Liver (tissue), 9 donors: ENCODE results near the gene CASP8AP2. TPM values are rescaled to one million over a fixed set of nuclear protein-coding genes. Genes with fewer than 3 reads are reported as not detected.

ENCODE experiments used
- DNase-seq: peaks from one replicate; pipeline ENCODE4 v3.0.0-alpha.2; 2017; ENCODE audit warnings: low spot score
- H3K27ac ChIP-seq, 2 donors: one replicate each; pipeline ENCODE4 v1.7.0; 2013; ENCODE audit warnings: inconsistent platforms in 2 of 2, low read length in 2 of 2, control low read depth in 1 of 2, low read depth in 1 of 2, mild to moderate bottlenecking in 1 of 2
- H3K27me3 ChIP-seq, 4 donors: one replicate each; pipeline versions ENCODE4 v1.6.1 to v1.7.0; 2013; ENCODE audit warnings: low read length in 3 of 4, inconsistent platforms in 1 of 4, mild to moderate bottlenecking in 1 of 4, moderate library complexity in 1 of 4; ENCODE audit not compliant: control insufficient read depth in 4 of 4, insufficient read depth in 4 of 4
- H3K36me3 ChIP-seq, 4 donors: one replicate each; pipeline versions ENCODE4 v1.6.1 to v1.7.0; 2013; ENCODE audit warnings: low read length in 3 of 4, mild to moderate bottlenecking in 3 of 4, low read depth in 1 of 4, moderate library complexity in 1 of 4; ENCODE audit not compliant: control insufficient read depth in 4 of 4, insufficient read depth in 3 of 4
- H3K4me1 ChIP-seq, 4 donors: one replicate each; pipeline versions ENCODE4 v1.6.1 to v1.7.0; 2013; ENCODE audit warnings: low read length in 3 of 4, mild to moderate bottlenecking in 3 of 4, moderate library complexity in 1 of 4; ENCODE audit not compliant: control insufficient read depth in 4 of 4, insufficient read depth in 4 of 4
- H3K4me3 ChIP-seq, 3 donors: one replicate each; pipeline versions ENCODE4 v1.6.1 to v1.7.0; 2013; ENCODE audit warnings: low read length in 3 of 3, control low read depth in 1 of 3, low read depth in 1 of 3, mild to moderate bottlenecking in 1 of 3
- H3K9ac ChIP-seq, 2 donors: one replicate each; pipeline ENCODE4 v1.7.0; 2013; ENCODE audit warnings: low read length in 2 of 2, mild to moderate bottlenecking in 2 of 2, moderate library complexity in 2 of 2, control low read depth in 1 of 2, low read depth in 1 of 2
- H3K9me3 ChIP-seq, 4 donors: one replicate each; pipeline versions ENCODE4 v1.6.1 to v1.7.0; 2013; ENCODE audit warnings: low read length in 3 of 4; ENCODE audit not compliant: control insufficient read depth in 4 of 4
- ATF3 ChIP-seq: IDR thresholded peaks from 2 replicates; pipeline ENCODE4 v1.6.1; 2016; ENCODE audit warnings: antibody characterized with exemption
- CTCF ChIP-seq: fragments of 150-350 bp; IDR thresholded peaks from 2 replicates; pipeline ENCODE4 v1.5.1; 2017; ENCODE audit warnings: improper control_type of control experiment, low read depth, low read length; ENCODE audit not compliant: missing input control
- EGR1 ChIP-seq, 2 donors: IDR thresholded peaks; 2 replicates each; pipeline ENCODE4 v1.6.1; 2016 to 2018; ENCODE audit warnings: antibody characterized with exemption in 2 of 2, low read depth in 2 of 2
- FOXA1 ChIP-seq: IDR thresholded peaks from 2 replicates; pipeline ENCODE4 v1.6.1; 2016; ENCODE audit warnings: antibody characterized with exemption
- FOXA2 ChIP-seq: IDR thresholded peaks from 2 replicates; pipeline ENCODE4 v1.6.1; 2016; ENCODE audit warnings: antibody characterized with exemption
- GABPA ChIP-seq, 2 donors: IDR thresholded peaks in 1 of 2; conservative IDR thresholded peaks in 1 of 2; 2 replicates each; pipeline ENCODE4 v1.6.1; 2016; ENCODE audit warnings: antibody characterized with exemption in 2 of 2, mild to moderate bottlenecking in 1 of 2, moderate library complexity in 1 of 2
- HNF4A ChIP-seq, 2 donors: conservative IDR thresholded peaks; 2 replicates each; pipeline ENCODE4 v1.6.1; 2016; ENCODE audit warnings: antibody characterized with exemption in 2 of 2, mild to moderate bottlenecking in 2 of 2
- HNF4G ChIP-seq: IDR thresholded peaks from 2 replicates; pipeline ENCODE4 v1.6.1; 2016; ENCODE audit warnings: antibody characterized with exemption
- JUND ChIP-seq, 2 donors: IDR thresholded peaks; 2 replicates each; pipeline ENCODE4 v1.6.1; 2016; ENCODE audit warnings: antibody characterized with exemption in 2 of 2
- NR2F2 ChIP-seq: IDR thresholded peaks from 2 replicates; pipeline ENCODE4 v1.6.1; 2016; ENCODE audit warnings: antibody characterized with exemption
- RAD21 ChIP-seq, 2 donors: IDR thresholded peaks; 2 replicates each; pipeline ENCODE4 v1.6.1; 2016; ENCODE audit warnings: antibody characterized with exemption in 2 of 2, mild to moderate bottlenecking in 2 of 2
- RXRA ChIP-seq, 2 donors: IDR thresholded peaks; 2 replicates each; pipeline ENCODE4 v1.6.1; 2017 to 2018; ENCODE audit warnings: antibody characterized with exemption in 2 of 2, mild to moderate bottlenecking in 1 of 2
- SP1 ChIP-seq: IDR thresholded peaks from 2 replicates; pipeline ENCODE4 v1.6.1; 2018; ENCODE audit warnings: antibody characterized with exemption, mild to moderate bottlenecking
- TAF1 ChIP-seq: conservative IDR thresholded peaks from 2 replicates; pipeline ENCODE4 v1.6.1; 2016; ENCODE audit warnings: antibody characterized with exemption, mild to moderate bottlenecking
- YY1 ChIP-seq: IDR thresholded peaks from 2 replicates; pipeline ENCODE4 v1.6.1; 2016; ENCODE audit warnings: antibody characterized with exemption, mild to moderate bottlenecking
- WGBS: extraction: QIAGEN DNeasy Blood & Tissue Kit; methylation state at CpG from one replicate; pipeline ENCODE4 v1.1.7; 2013; 5-methylcytosine and 5-hydroxymethylcytosine counted together
- polyA plus RNA-seq, 2 donors: library from polyadenylated mRNA; stranded (reverse) in 1 of 2; unstranded in 1 of 2; fragments of 200-250 nt in 1 of 2; fragments of >200 nt in 1 of 2; fragmentation: Nextera tagmentation in 1 of 2; extraction: Ambion mirVana in 1 of 2; gene quantifications; one replicate each; pipeline versions ENCODE4 v1.2.1 to v1.2.3, GENCODE V29; 2013 to 2015
- total RNA-seq, 2 donors: library from RNA; depleted of rRNA; stranded (reverse); fragments of >200 nt; gene quantifications; one replicate each; pipeline ENCODE4 v1.2.3, GENCODE V29; 2014
- TF ChIP-seq, protein P1 (sequence below): IDR thresholded peaks from 2 replicates; pipeline ENCODE4 v1.6.1; 2016; ENCODE audit warnings: antibody characterized with exemption, mild to moderate bottlenecking
- TF ChIP-seq, protein P2 (sequence below): IDR thresholded peaks from 2 replicates; pipeline ENCODE4 v1.6.1; 2016; ENCODE audit warnings: antibody characterized with exemption
- TF ChIP-seq, protein P3 (sequence below): IDR thresholded peaks from 2 replicates; pipeline ENCODE4 v1.6.1; 2016; ENCODE audit warnings: antibody characterized with exemption
- donor health status: healthy.
- donor health status: healthy.
- donor health status: healthy.
- donor health status: healthy.
- donor health status: healthy.

The CASP8AP2 gene
- total and polyA plus RNA-seq, 4 donors, result 1.9 to 12.2 (median 7.1) TPM

- TF ChIP-seq NR2F2, result no peak
Observed at GRCh38 chr6:89793586-89793985, 36.1 kb upstream of the CASP8AP2 start (continued).

DNA sequence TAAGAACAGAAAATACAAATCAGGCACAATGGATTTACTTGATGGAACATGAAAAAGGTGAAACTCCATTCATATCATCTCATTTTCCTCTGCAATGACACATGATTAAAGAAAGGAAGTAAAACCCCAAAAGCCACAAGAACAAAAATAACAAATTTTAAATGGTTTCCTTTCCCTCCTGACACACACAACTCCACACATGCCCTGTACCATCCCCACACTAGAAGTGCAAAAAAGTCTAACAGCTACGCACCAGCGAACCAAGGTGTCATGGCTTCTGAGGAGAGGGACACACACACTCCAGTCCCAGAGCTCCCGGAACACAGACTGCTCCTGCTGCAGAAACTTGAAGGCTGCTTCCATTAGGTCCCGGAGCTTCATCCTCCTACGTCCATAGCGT is 35.4 kb upstream of the CASP8AP2 start:
- Histone ChIP-seq H3K27me3 (no peaks in the 10 kb centered on the region), H3K4me1 (peaks cover 0 to 10% (median 5%) of the 10 kb centered on the region in 4 donors), H3K27ac (no peak overlapping the region), H3K36me3 (peaks cover 0 to 25% (median 16%) of the 10 kb centered on the region in 4 donors), H3K9ac (no peak overlapping the region), H3K4me3 (no peak overlapping the region), H3K9me3 (no peaks in the 10 kb centered on the region)
- WGBS, result 88% methylated on average over 6 of the region's 6 CpGs
- TF ChIP-seq RXRA (IDR thresholded peaks at IDR 0.05) (no peak), YY1 (no peak), FOXA1 (no peak), TAF1 (no peak), JUND (IDR thresholded peaks at IDR 0.05) (no peak), NR2F2 (no peak), RAD21 (IDR thresholded peaks at IDR 0.05) (no peak), HNF4G (no peak), HNF4A (conservative IDR thresholded peaks at IDR 0.05) (no peak), FOXA2 (no peak), EGR1 (IDR thresholded peaks at IDR 0.05; ENCODE audit: low read depth in 2 of 2) (no peak), GABPA (IDR thresholded peaks at IDR 0.05 in 1 of 2, conservative IDR thresholded peaks at IDR 0.05 in 1 of 2) (no peak), SP1 (no peak), ATF3 (no peak)
- TF ChIP-seq, protein P1, sequence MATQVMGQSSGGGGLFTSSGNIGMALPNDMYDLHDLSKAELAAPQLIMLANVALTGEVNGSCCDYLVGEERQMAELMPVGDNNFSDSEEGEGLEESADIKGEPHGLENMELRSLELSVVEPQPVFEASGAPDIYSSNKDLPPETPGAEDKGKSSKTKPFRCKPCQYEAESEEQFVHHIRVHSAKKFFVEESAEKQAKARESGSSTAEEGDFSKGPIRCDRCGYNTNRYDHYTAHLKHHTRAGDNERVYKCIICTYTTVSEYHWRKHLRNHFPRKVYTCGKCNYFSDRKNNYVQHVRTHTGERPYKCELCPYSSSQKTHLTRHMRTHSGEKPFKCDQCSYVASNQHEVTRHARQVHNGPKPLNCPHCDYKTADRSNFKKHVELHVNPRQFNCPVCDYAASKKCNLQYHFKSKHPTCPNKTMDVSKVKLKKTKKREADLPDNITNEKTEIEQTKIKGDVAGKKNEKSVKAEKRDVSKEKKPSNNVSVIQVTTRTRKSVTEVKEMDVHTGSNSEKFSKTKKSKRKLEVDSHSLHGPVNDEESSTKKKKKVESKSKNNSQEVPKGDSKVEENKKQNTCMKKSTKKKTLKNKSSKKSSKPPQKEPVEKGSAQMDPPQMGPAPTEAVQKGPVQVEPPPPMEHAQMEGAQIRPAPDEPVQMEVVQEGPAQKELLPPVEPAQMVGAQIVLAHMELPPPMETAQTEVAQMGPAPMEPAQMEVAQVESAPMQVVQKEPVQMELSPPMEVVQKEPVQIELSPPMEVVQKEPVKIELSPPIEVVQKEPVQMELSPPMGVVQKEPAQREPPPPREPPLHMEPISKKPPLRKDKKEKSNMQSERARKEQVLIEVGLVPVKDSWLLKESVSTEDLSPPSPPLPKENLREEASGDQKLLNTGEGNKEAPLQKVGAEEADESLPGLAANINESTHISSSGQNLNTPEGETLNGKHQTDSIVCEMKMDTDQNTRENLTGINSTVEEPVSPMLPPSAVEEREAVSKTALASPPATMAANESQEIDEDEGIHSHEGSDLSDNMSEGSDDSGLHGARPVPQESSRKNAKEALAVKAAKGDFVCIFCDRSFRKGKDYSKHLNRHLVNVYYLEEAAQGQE, result no peak
- TF ChIP-seq, protein P2, sequence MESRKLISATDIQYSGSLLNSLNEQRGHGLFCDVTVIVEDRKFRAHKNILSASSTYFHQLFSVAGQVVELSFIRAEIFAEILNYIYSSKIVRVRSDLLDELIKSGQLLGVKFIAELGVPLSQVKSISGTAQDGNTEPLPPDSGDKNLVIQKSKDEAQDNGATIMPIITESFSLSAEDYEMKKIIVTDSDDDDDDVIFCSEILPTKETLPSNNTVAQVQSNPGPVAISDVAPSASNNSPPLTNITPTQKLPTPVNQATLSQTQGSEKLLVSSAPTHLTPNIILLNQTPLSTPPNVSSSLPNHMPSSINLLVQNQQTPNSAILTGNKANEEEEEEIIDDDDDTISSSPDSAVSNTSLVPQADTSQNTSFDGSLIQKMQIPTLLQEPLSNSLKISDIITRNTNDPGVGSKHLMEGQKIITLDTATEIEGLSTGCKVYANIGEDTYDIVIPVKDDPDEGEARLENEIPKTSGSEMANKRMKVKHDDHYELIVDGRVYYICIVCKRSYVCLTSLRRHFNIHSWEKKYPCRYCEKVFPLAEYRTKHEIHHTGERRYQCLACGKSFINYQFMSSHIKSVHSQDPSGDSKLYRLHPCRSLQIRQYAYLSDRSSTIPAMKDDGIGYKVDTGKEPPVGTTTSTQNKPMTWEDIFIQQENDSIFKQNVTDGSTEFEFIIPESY, result no peak
- TF ChIP-seq, protein P3, sequence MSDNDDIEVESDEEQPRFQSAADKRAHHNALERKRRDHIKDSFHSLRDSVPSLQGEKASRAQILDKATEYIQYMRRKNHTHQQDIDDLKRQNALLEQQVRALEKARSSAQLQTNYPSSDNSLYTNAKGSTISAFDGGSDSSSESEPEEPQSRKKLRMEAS, result no peak
- no peak for DNase-seq

GRCh38 chr6:89797317-89797716 is 32.4 kb upstream of the CASP8AP2 start:
- Histone ChIP-seq H3K27me3 (no peaks in the 10 kb centered on the region), H3K4me1 (peaks cover 0 to 10% (median 4%) of the 10 kb centered on the region in 4 donors), H3K9ac (no peak overlapping the region), H3K27ac (no peak overlapping the region), H3K9me3 (no peaks in the 10 kb centered on the region), H3K4me3 (no peak overlapping the region), H3K36me3 (peaks cover 0 to 21% (median 14%) of the 10 kb centered on the region in 4 donors)
- 97% methylated on average over 7 of the region's 7 CpGs for WGBS
- DNase-seq, result no peak
- no peak for TF ChIP-seq FOXA1
- no peak for TF ChIP-seq GABPA (IDR thresholded peaks at IDR 0.05 in 1 of 2, conservative IDR thresholded peaks at IDR 0.05 in 1 of 2)
- no peak for TF ChIP-seq JUND (IDR thresholded peaks at IDR 0.05)
- no peak for TF ChIP-seq TAF1
- TF ChIP-seq, protein P1, result no peak
- no peak for TF ChIP-seq CTCF
